NCI-H82 treated with DMSO at 0.1 percent for 48 hours (cell line): ENCODE results near the gene CTDP1.
"Not testable (repeated sequence)": the region's sequence is repeated elsewhere in the genome, so short reads cannot be mapped to it uniquely, and the experiment has no call there.

Source experiments
- DNase-seq: peaks from one replicate; lab custom pipeline; 2025; ENCODE audit not compliant: unreplicated experiment; lab: John Stamatoyannopoulos, UW

Gene CTDP1

GRCh38 chr18:79739440-79739778 lies 59.8 kb downstream of the CTDP1 start:
- DNase-seq: no peak

- DNase-seq: not testable (repeated sequence)
Measured at GRCh38 chr18:79740047-79740446, 60.4 kb downstream of the CTDP1 start.

DNA sequence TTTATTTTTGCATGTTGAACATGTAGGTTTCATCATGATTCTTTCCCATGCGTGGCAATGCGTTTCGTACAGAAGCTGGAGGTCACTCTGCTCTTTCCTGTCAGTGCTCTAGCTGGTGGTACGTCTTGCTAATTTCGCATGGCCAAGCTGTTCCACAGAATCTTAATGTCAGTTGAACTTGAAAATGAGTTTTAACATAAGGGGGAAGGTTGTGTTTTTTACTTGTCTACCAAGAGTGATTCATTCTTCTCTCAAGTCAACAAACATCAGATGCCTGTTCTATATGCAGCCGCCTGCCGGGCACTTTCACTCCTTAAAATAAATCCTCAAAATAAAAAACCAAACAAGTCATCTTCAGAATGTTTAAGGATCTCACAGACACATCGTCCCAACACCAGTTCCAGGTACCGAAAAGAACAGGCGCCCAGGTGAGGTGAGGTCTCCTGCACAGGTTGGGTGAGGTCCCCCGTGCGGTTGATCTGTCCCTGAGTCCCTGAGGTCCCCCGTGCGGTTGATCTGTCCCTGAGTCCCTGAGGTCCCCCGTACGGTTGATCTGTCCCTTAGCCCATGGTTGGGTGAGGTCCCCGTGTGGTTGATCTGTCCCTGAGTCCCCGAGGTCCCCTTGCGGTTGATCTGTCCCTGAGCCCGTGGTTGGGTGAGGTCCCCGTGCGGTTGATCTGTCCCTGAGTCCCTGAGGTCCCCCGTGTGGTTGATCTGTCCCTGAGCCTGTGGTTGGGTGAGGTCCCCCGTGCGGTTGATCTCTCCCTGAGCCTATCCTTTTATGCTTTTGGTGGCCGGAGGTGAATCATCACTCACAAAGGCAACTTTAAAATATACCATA lies 61.1 kb downstream of the CTDP1 start:
- no peak for DNase-seq

DNA sequence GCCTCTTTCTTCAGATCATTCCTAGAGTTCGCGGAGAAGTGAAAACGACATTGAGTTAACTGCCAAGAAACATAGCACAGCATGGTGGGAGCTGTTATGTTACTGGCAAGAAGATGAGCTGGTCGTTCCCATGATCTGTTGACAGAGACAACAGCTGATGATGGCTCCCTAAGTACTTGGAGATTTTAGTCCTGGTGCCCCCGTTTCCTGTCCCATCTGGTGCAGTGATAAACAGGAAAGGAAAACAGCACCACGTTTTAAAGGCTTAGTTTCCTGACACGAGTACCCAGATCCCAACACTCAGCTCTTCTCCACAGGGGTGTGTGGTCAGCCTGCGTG lies 61.7 kb downstream of the CTDP1 start:
- DNase-seq: no peak

GRCh38 chr18:79742076-79742475 lies 62.5 kb downstream of the CTDP1 start:
- DNase-seq: no peak

DNA sequence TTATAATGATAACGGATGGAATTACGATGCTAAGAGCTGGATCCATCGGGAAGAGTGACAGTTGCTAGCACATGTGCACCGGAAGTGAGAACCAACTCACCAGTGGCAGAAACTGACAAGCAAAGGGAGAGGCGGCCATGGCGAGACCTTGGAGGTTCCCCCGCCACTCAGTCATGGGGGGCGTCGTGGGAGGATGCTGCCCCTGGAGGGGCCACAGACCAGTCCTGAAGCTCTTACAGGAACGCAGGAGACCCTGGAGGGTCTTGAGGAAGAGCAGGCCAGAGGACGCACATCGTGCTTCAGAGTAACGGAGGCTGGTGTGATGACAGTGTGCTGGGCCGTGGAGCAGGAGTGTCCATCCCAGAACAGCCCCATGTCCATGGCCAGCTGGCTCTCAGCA lies 65.0 kb downstream of the CTDP1 start:
- no peak for DNase-seq

DNA sequence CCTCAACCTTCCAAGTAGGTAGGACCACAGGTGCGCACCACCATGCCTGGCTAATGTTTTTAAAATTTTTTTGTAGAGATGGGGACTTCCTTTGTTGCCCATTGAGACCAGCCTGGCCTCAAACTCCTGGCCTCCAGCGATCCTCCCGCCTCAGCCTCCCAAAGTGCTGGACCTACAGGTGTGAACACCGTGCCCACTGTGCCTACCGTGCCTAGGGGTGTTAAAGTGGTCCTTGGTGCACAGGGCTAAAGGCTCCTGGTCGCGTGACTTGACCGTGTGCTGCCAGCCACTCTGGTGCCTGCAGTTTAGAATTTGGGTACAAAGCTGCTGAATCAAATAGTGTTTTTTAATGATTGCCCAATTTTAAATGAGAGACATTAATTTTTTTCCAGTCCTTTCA lies 67.1 kb downstream of the CTDP1 start:
- no peak for DNase-seq

- DNase-seq: no peak
Measured at GRCh38 chr18:79747156-79747845, 67.7 kb downstream of the CTDP1 start.

GRCh38 chr18:79748321-79749180 lies 68.9 kb downstream of the CTDP1 start:
- no peak for DNase-seq

DNA sequence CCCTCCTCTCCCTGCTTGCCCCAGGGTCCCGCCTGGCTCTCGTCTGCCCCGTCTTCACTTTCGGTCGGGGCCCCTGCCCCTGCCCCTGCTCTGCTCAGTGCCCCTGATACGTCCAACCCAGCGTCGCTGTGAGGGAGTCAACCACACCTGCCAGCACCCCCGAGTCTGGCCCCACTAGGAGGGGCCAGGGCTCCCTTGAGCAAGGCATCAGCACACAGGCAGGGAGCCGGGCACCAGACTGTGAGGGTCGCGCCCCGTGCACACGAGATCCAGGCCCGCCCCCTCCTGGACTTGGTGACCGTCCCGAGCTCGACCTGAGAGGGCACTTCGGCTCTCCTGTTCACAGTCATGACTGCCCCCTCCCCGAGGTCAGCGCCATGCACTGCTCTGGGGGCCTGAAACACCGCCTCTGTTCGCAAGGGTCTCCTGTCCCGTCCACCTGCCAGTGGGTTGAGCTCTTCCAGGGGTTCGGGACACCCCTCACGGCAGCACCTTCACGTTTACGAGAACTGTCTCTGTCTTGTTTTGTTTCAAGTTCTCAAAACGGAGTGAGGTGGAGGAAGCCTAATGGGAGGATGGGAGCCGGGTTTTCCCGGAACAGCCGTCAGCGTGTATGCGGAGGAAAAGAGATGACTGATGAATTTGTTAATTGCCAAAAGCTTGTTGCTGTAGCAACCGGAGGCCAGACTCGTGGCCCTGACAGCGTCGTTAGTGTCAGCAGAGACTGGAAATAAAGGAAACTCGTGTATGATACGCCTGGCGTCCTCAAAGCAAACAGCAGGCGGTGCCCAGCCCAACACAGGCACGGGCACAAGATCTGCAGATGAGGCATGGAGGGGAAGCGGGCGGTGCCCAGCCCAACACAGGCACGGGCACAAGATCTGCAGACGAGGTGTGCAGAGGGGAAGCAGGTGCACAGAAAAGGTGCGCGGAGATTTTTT lies 69.9 kb downstream of the CTDP1 start:
- DNase-seq: no peak

- no peak for DNase-seq
Measured at GRCh38 chr18:79750980-79751571, 71.5 kb downstream of the CTDP1 start.

- DNase-seq: not testable (repeated sequence)
Measured at GRCh38 chr18:79751918-79752578, 72.4 kb downstream of the CTDP1 start.

- DNase-seq: not testable (repeated sequence)
Measured at GRCh38 chr18:79752946-79753345, 73.3 kb downstream of the CTDP1 start.

GRCh38 chr18:79753391-79753851 lies 73.8 kb downstream of the CTDP1 start:
- DNase-seq: no peak

GRCh38 chr18:79754022-79754761 lies 74.6 kb downstream of the CTDP1 start:
- no peak for DNase-seq

DNA sequence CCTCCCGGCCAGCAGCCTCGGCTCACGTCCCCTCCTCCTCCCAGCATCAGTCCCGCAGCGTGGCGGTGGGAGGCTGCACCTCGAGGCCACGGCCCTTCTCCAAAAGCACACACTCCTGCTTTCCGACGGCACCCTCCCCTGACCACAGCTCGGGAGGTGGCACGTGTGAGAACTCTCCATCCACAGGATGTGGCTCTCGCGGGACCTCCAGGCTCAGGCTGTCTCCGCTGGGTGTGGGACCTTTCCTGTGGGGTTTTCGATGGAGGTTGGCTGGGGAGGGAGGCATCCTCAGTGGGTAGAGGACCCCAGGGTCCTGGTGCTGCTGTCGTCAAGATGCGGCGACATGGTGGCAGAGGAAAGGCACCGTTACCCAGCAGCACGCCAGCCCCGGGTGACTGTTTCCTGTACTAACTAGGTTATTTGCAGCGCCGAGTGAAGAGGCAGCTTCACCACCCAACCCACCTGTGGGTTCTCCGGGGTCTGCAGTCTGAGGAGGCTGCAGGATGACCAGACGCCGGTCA lies 75.3 kb downstream of the CTDP1 start:
- no peak for DNase-seq

DNA sequence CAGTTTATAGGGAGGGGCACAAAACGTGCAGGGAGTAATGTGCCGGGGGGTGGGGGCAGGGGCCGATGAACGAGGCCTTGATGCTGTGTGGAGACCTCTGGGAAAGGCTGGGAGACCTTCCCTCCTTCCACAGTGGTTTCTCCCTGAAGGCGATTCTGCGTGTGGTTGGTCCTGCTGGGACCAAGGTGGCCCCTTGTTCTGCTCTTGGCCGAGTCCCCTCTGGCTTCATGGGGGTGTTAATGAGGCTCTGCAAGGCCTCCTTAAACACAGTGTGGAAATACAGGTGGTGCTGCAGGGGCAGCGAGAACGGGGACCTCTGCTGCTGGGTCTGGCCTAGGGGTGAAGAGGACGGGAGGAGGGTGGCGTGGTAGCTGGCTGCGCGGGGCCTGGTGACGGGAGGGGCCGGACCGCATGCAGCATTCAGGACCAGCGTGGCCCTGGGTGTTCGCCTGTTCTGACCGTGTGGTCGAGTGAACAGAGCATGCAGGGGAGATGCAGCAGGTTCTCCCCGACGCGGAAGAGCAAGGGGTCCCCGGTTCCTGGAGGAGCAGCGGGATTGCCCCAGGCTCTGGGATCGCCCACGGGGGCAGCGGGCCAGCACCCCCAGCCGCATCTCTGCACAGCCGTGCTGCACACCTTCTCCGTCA lies 76.0 kb downstream of the CTDP1 start:
- DNase-seq: no peak

- no peak for DNase-seq
Measured at GRCh38 chr18:79756143-79756500, 76.5 kb downstream of the CTDP1 start.
